DMS53 treated with DMSO at 0.1 percent for 48 hours (cell line): Measurements from ENCODE around the gene PLEKHB1.

Experiments
- DNase-seq: peaks from one replicate; lab custom pipeline; 2025; ENCODE audit not compliant: unreplicated experiment; lab: John Stamatoyannopoulos, UW

The PLEKHB1 gene

DNA sequence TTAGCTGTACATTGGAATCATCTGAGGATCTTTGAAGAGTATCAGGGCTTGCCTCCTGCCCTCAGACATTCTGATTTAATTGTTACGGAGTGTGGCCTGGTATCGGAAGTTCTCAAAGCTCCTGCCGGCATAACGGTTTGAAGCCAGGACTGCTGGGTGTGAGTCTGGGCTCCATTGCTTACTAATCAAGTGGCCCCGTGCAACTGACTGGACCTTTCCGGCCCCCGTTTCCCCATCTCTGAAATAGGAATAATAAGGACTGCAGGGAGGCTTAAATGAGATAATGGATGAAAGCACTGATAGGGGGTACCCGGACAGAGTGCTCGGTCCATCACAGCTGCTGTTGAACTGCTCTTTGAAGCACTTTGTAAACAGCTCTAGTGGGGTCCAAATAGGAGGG is 1.7 kb downstream of the PLEKHB1 start:
- DNase-seq: no peak

DNA sequence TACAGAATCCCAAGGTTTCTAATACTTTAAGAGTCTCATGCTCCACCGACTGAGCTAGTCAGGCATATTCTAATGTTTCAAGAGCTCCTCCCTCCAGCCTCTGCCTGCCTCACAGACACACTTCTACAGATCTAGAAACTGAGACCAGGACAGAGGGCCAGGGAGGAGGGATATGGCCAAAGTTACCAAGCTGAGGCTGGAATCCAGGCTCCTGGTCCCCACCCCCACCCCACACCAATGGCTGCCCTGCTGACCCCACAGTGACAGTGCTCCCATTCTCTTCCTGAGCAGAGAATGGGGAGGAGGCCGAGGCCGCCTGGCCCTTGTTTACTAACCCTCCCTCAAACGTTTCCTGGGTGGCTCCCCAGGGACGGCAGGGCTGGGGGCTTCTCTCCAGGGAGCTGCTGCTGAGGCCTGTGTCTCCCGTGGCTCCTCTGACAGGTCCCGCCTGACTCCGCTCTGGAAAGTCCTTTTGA is 2.2 kb downstream of the PLEKHB1 start:
- no peak for DNase-seq

DNA sequence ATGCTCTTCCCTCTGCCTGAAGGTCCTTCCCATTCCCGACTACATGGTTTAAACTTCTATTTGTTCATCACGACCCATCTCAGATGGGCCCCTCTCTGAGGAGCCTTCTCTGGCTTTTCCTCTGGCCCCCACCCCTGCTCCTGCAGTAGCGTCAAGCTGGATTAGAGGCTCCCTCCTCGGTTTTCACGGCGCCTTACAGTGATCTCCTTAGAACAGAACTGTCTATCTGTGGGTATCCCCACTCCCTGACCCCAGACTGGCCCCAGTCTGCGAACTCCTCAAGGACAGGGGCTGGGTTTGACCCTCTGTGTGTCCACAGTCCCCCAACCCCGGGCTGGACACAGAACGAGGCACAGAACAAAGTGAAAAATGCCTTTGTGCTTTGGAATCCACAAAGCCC is 2.8 kb downstream of the PLEKHB1 start:
- DNase-seq: no peak

DNA sequence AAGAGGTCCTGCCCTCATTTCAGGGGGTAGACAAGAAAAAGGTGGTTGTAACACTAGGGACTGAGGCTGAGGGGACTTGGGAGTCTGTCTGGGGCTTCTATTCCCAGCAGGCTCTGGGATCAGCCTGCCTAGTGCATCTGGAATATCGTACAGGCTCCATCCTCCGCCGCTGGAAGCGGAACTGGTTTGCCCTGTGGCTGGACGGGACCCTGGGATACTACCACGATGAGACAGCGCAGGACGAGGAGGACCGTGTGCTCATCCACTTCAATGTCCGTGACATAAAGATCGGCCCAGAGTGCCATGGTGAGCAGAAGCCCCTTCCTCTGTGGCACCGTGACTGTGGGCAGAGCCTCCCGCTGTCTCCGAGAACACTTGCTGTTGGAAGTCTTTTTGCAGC is 4.0 kb downstream of the PLEKHB1 start:
- DNase-seq: no peak

DNA sequence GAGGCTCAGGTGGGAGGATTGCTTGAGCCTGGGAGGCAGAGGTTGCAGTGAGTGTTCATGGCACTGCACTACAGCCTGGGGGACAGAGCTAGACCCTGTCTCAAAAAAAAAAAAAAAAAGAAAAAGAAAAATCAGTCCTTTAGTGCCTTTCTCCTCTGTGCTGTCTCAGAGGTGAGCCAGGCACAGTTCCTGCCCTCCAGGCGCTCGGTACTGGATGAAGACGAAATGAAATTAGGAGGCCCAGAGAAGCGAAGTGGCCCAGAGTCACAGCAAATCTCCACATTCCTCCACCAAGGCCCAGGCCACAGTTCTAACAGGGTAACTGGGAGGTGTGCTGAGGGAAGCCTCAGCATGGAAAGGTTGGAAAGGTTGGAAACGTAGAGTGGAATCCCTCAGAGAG is 4.9 kb downstream of the PLEKHB1 start:
- DNase-seq: no peak

DNA sequence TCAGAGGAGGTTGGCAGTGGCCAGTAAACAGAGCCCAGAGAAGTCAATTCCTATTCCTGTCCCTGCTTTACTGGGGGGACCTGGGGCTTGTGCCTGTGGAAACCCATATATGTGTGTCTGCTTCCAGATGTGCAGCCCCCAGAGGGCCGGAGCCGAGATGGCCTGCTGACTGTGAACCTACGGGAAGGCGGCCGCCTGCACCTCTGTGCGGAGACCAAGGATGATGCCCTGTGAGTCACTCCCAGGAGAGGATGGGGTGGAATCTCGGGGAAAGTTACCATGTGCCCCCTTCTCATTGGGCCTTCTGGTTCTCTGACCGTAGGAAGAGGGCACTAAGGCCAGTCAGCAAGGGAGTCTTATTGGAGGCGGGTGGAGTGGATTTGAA is 5.3 kb downstream of the PLEKHB1 start:
- no peak for DNase-seq

DNA sequence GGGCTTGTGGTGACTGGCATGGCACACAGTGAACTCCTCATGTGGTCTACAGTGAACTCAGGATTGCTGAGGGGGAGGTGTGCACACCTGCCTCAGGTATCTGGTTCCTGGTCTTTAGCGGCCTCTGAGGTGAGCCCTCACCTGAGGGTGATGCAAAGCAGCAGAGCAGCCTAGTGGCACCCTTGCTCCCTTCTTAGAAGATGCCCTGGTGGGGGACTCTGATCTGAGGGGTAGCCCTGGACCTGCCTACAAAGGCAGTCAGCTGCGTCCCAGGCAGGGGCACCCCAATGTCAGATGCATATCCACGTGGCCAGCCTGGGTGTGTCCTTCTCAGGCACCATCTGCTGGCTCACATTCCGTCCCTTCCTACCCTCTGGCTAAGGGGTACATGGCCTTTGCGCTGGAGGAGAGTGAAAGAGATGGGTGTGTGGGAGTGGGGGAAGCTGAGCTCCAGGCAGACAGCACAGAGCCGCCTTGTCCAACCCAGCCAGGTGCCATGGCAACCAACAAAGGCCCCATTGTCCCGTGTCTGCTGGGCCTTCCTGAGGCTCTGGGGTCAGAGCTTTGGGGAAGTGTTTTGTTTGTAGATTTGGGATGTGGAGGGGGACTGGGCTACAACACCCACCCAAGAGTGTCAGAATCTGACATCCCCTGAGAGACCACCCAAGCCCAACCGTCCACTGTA is 5.8 kb downstream of the PLEKHB1 start:
- DNase-seq: no peak

DNA sequence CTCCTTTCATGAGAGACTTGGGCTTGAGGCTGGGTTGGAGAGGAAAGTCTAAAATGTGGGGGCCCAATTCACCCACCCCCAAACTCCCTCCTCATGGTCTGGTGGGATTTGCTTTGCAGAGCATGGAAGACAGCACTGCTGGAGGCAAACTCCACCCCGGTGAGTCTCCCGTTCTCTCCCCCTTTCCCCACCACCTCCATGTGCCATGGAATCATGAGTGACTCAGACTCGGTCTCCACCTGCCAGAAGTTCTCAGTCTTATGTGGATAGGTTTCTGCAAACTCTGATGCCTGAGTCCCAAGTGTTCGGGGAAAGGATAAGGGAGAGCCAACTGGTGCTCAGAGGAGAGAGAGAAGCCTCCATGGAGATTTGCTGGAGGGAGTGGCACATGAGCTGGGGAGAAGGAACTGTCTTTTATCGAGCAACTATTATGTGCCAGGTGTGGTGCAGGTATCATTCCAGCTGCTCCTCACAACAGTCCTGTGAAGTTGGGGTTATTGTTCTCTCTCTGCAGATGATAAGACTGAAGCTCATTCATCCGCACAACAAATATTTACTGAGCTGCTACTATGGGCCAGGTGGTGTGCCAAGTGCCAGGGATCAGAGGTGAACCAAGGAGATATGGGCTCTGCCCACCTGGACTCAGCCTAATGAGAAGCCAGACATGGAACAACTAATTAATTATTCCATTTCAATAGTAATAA is 6.6 kb downstream of the PLEKHB1 start:
- peak; percentile 36 for DNase-seq

DNA sequence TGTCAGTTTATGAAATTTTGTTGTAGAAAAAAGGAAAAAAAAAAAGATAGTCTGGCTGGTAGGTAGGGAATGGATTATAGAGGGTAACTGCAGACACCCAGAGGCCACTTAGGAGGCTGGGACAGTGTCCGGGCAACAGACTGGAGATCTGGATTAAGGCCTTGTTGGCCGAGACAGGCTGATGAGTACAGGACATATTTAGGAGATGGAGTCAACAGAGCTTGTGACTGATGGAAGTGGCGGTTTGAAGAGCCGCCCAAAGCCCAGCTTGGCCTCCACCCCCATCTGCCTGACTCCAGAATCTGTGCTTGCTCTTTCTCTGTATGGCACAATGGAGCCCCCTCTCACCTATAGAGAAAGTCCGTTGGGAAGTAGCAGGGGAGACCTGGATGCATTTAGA is 7.6 kb downstream of the PLEKHB1 start:
- DNase-seq: no peak

DNA sequence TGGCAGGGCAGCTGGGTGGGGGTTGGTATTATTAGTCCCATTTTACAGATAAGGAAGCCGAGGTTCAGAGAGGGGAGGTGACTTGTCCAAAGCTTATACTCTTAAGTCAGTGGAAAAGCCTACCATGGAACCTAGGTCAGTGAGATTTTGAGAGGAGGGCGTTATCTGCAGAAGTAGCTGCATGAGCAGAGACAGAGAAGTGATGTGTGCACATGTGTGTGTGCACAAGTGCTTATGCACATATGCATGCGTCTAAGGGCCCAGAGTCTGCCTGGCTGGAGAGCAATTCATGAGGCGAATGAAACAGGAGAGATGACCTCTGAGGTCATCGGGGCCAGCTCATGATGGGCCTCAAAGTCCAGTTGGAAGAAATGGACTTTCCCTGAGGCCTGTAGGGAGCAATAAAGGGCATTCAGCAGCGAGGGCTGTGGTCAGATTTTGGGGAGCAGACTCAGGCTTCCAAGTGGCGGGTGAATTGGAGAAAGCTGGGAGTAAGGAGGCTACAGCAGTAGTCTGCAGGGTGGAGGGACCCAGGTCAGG is 8.2 kb downstream of the PLEKHB1 start:
- no peak for DNase-seq

DNA sequence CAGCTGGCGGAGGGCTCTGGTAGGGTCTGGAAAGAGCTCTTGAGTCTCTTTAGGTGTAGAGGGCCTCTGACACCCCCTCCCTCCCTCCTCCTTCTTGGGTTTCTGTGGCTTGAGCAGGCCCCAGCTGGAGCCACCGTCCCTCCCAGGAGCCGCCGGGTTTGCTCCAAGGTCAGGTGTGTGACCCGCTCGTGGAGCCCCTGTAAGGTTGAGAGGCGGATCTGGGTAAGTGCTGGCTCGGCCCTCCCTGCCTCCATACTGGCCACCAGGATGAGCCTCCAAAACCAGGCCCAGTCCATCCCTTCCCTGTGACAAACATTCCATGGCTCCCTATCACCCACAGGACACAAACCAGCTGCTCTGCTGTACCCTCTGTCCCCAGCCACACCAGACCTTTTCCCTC is 9.3 kb downstream of the PLEKHB1 start:
- no peak for DNase-seq

DNA sequence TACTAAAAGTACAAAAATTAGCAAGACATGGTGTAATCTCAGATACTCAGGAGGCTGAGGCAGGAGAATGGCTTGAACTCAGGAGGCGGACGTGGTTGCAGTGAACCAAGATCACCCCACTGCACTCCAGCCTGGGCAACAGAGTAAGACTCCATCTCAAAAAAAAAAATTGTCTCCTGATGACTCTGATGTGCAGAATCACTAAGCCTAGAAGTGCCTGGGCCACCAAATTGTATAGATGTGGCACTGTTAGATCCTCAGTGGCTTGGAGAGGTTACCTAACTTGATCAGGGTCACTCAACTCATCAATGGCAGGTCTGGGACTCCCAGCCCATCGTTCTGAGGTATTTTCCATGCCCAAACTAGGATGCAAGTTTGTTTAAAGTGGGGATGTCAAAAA is 10.6 kb downstream of the PLEKHB1 start:
- no peak for DNase-seq

DNA sequence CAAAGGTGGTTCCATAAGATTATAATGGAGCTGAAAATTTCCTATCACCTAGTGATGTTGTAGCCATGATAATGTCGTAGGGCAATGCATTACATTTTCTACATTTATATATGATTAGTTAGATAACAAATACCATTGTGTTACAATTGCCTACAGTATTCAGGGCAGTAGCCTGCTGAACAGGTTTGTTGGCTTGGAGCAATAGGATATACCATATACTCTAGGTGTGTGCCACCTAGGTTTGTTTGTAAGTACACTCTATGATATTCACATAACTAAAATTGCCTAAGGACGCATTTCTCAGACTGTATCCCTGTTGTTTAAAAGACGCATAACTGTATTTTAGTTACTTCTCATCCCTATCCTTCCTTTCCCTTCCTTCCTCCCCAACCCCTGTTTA is 13.6 kb downstream of the PLEKHB1 start:
- DNase-seq: peak; percentile 36

DNA sequence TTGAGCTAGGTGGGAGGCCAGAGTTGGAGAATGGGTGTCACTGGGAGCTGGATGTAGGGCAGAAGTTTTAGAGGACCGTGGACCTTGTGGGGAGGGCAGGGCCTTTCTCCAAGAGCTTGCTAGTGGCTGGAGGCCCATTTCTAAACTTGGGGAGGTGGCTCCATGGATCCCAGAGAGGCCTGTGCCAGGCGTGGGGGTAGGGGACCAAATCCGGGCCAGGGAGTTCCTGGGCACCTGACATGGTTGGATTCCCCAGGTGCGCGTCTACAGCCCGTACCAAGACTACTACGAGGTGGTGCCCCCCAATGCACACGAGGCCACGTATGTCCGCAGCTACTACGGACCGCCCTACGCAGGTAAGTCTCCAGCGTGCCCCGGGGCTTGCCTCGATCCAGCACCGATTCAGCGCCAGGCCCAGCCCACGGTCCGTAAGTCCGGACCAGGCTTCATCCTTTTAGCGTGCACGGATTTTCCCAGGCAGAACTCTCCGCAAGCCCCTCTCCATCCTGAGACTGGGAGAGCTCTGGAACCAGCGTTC is 14.2 kb downstream of the PLEKHB1 start:
- DNase-seq: no peak

DNA sequence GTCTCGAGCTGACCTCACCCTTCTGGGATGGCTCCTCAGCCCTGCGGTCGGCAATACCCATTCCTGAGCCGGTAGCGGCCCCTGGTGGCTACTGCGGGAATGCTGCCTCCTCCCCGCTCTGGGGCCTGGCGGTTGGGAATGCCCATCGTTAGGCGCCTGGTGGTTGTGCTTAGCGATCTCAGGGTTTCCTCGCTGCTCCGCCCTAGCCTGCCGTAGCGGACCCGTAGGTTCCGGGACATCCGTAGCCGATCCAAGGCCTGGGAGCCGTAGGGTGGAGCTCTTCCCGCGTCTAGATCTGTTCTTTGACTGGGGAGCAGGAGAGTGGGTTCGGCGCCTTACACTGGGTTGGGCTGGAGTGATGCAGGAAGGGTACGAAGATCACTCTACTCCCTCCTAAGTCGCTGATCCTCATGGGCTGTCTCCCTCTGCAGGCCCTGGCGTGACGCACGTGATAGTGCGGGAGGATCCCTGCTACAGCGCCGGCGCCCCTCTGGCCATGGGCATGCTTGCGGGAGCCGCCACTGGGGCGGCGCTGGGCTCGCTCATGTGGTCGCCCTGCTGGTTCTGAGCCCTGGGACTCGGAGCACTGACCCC is 14.8 kb downstream of the PLEKHB1 start:
- DNase-seq: peak; percentile 81

DNA sequence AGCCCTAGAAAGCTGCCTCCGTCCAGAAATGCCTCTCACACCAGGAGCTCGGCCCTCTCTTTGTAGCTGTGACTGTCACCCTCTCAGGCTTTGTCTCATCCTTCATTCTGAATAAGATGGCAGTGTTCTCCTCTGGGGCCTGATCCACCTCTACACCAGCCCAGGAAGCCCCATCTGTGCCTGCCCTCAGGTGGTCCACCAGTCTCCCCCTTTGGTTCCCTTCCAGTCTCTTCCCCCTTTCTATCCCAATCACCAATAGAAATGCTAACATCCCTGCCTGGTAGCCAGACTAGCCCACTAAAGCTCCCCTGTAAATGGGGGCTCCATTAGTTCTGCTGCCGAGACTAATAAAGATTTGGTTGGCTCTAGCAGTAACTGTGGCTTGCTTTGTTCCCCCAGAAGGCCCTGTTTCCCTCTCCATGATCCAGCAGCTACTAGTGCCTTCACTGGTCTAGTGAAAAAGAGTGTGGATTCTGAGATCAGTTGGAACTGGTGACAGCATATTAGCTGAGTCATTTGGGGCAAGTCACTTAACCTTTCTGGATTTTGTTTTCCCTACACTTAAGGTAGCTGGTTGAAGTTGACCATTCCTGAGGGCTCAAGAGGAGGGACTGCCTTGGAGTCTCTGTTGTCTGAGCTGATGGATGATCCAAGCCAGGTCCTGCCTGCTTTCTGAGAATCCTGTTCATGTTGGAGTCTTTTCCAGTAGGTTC is 16.2 kb downstream of the PLEKHB1 start:
- DNase-seq: peak; percentile 33

DNA sequence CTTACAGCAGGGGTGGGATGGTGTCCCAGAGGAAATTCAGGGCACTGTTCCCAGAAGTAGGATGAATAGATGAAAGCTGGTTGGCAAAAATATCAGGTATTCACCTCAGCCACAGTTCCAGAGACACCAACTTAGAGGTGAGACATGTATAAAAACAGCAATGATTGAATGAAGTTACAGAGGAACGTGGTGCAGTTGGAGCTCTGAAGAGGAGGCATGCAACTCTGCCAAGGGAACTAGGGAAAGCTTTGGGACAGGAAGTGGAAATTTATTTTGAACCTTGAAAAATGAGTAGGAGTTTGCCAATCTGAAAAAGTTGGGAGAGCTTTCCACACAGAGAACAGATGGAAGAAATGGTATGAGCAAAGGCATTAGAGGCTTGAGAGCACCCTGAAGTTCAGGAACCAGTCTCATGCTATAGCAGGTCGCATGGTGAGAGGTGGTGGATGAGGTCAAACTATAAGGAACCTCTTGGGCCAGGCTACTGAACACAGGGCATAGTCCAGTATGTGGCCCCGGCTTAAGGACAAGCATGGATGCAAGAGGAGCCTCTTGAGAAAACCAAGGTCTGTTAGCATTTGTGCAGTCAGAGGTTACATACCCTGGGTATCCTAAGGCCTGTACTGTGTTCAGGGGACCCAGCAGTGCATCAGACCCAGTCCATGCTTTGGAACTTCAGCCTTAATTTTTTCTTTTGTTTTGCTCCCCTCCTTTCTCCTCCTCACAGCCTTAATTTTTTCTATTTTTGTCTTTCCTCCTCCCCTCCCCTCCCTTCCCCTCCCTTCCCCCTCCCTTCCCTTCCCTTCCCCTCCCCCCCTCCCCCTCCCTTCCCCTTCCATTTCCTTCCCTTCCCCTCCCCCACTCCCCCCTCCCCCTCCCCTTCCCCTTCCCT is 17.5 kb downstream of the PLEKHB1 start:
- DNase-seq: no peak

DNA sequence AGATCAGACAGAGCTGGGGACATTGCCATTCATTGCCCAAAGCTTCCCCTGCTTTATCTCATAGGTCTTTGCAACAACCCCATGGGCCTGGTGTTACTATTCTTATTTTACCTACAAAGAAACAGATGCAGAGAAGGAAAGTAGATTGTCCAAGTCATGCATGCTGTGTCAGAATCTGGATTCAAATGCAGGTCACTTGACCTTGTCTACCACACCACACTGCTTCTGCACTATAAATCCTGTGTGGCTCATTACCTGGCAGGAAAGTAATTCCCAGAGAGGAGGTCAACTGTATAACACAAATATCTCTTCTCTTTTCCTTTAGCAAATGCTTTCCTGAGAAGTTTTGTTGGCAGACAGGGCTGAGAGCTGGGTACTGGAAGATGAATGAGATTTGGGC is 18.5 kb downstream of the PLEKHB1 start:
- no peak for DNase-seq

DNA sequence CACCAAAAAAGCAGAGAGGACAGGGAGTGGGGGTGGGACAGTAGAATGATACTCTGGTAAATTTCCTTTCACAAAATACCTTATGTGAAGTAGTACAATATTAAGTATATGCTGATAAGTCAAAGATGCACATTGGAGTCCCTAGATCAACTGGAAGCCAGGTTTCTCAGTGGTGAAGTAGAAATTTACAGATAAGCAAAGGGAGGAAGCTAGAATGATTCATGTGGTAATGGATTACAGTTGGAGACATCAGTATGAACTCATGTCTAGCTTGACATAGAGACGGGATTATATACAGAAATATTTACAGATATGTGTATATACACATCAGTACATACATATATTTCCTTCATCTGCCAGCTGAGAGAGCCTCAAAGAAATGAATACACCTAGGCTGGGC is 21.5 kb downstream of the PLEKHB1 start:
- DNase-seq: no peak

DNA sequence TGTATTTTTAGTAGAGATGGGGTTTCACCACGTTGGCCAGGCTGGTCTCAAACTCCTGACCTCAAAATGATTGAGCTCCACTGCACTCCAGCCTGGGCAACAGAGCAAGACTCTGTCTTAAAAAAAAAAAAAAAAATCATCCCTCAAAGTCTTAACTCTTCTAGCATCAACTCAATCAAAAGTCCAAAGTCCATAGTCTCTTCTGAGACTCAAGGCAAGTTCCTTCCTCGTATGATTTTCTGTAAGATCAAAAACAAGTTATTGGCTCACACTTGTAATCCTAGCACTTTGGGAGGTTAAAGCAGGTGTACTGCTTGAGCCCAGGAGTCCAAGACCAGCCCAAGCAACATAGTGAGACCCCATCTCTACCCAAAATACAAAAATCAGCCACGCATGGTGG is 24.4 kb downstream of the PLEKHB1 start:
- DNase-seq: no peak
